NCI-H446 (cell line): ENCODE measurements around the gene MOGAT1.
A peak's percentile ranks its signal among the peaks of the same experiment; 100 is the strongest.

Experiments
- DNase-seq, 2 experiments: peaks; one replicate each; lab custom pipeline; 2025; lab: John Stamatoyannopoulos, UW

The MOGAT1 gene

GRCh38 chr2:222671259-222672067 lies at the start of gene MOGAT1:
TSS of gene MOGAT1 (plus strand) at chr2:222671658. CDS start at chr2:222671786, 128 bp downstream.
- DNase-seq = peak in 1 of 2 experiments; percentile 55

- no peak for DNase-seq
These were observed 49.6 kb upstream of the MOGAT1 start for GRCh38 chr2:222621893-222622292.

GRCh38 chr2:222622910-222623309 lies 48.5 kb upstream of the MOGAT1 start:
- no peak for DNase-seq

- no peak for DNase-seq
These were observed 47.6 kb upstream of the MOGAT1 start for GRCh38 chr2:222623756-222624309.

GRCh38 chr2:222627764-222628163 lies 43.7 kb upstream of the MOGAT1 start:
- DNase-seq = no peak

GRCh38 chr2:222635295-222635694 lies 36.2 kb upstream of the MOGAT1 start:
- no peak for DNase-seq

GRCh38 chr2:222637067-222637466 lies 34.4 kb upstream of the MOGAT1 start:
- no peak for DNase-seq

GRCh38 chr2:222641336-222641735 lies 30.1 kb upstream of the MOGAT1 start:
- no peak for DNase-seq

- DNase-seq = no peak
These were observed 28.3 kb upstream of the MOGAT1 start for GRCh38 chr2:222643134-222643533.

- no peak for DNase-seq
These were observed 25.4 kb upstream of the MOGAT1 start for GRCh38 chr2:222646008-222646407.

- no peak for DNase-seq
These were observed 21.7 kb upstream of the MOGAT1 start for GRCh38 chr2:222649801-222650200.

GRCh38 chr2:222651718-222652418 lies 19.6 kb upstream of the MOGAT1 start:
- no peak for DNase-seq

GRCh38 chr2:222652491-222653255 lies 18.8 kb upstream of the MOGAT1 start:
- DNase-seq = no peak

- no peak for DNase-seq
These were observed 18.2 kb upstream of the MOGAT1 start for GRCh38 chr2:222653280-222653679.

- peak; percentile 96 to 97 for DNase-seq
These were observed 15.5 kb upstream of the MOGAT1 start, which contains the start of gene FARSB for GRCh38 chr2:222655787-222656525. TSS of gene FARSB (minus strand) at chr2:222656092. CDS start at chr2:222656073, 19 bp downstream.

- DNase-seq = no peak
These were observed 14.7 kb upstream of the MOGAT1 start for GRCh38 chr2:222656526-222657446.

- DNase-seq = no peak
These were observed 8.0 kb upstream of the MOGAT1 start for GRCh38 chr2:222663479-222663878.

GRCh38 chr2:222668494-222669154 lies 2.8 kb upstream of the MOGAT1 start:
- no peak for DNase-seq

- no peak for DNase-seq
These were observed 2.1 kb upstream of the MOGAT1 start for GRCh38 chr2:222669353-222669752.
